HUES48 (cell line): Measurements from ENCODE around the gene ACOT13.
"Not testable (repeated sequence)": the region's sequence is repeated elsewhere in the genome, so short reads cannot be mapped to it uniquely, and the experiment has no call there.

ENCODE experiments used
- H3K27ac ChIP-seq: one replicate; pipeline ENCODE4 v1.7.0; 2013; ENCODE audit warnings: low read depth, low read length, inconsistent platforms
- H3K27me3 ChIP-seq: 2 replicates; pipeline ENCODE4 v1.6.1; 2013; ENCODE audit warnings: mild to moderate bottlenecking, low read length; ENCODE audit not compliant: control insufficient read depth, insufficient read depth
- H3K36me3 ChIP-seq: 2 replicates; pipeline ENCODE4 v1.6.1; 2013; ENCODE audit warnings: low read length; ENCODE audit not compliant: control insufficient read depth, insufficient read depth
- H3K4me1 ChIP-seq: 2 replicates; pipeline ENCODE4 v1.6.1; 2013; ENCODE audit warnings: mild to moderate bottlenecking, low read length; ENCODE audit not compliant: control insufficient read depth, insufficient read depth
- H3K4me3 ChIP-seq: 2 replicates; pipeline ENCODE4 v1.5.1; 2013; ENCODE audit warnings: mild to moderate bottlenecking, low read depth, low read length
- H3K9ac ChIP-seq: 2 replicates; pipeline ENCODE4 v1.6.1; 2013; ENCODE audit warnings: mild to moderate bottlenecking, low read depth, low read length, moderate library complexity
- H3K9me3 ChIP-seq: 2 replicates; pipeline ENCODE4 v1.6.1; 2013; ENCODE audit warnings: low read length; ENCODE audit not compliant: control insufficient read depth, insufficient read depth

ACOT13 gene

GRCh38 chr6:24752503-24752902 is 85.6 kb downstream of the ACOT13 start:
- Histone ChIP-seq H3K4me3 (no peak overlapping the region), H3K9ac (no peak overlapping the region), H3K4me1 (no peaks in the 10 kb centered on the region), H3K27me3 (no peaks in the 10 kb centered on the region), H3K36me3 (no peaks in the 10 kb centered on the region), H3K27ac (no peak overlapping the region), H3K9me3 (no peaks in the 10 kb centered on the region)

GRCh38 chr6:24752917-24753492 is 86.1 kb downstream of the ACOT13 start:
- H3K27ac ChIP-seq = no peak overlapping the region
- H3K4me1 ChIP-seq = no peaks in the 10 kb centered on the region
- H3K9ac ChIP-seq = no peak overlapping the region
- H3K36me3 ChIP-seq = no peaks in the 10 kb centered on the region
- no peak overlapping the region for H3K4me3 ChIP-seq
- no peaks in the 10 kb centered on the region for H3K27me3 ChIP-seq
- no peaks in the 10 kb centered on the region for H3K9me3 ChIP-seq

GRCh38 chr6:24753545-24753944 is 86.7 kb downstream of the ACOT13 start:
- no peaks in the 10 kb centered on the region for H3K27me3 ChIP-seq

GRCh38 chr6:24754378-24754777 is 87.5 kb downstream of the ACOT13 start:
- not testable (repeated sequence) for H3K4me1 ChIP-seq, H3K9me3 ChIP-seq, H3K4me3 ChIP-seq, H3K27me3 ChIP-seq, H3K9ac ChIP-seq, H3K27ac ChIP-seq, H3K36me3 ChIP-seq

More at GRCh38 chr6:24753545-24753944, 86.7 kb downstream of the ACOT13 start:
- Histone ChIP-seq H3K4me3 (no peak overlapping the region), H3K4me1 (no peaks in the 10 kb centered on the region), H3K36me3 (no peaks in the 10 kb centered on the region), H3K9ac (no peak overlapping the region), H3K27ac (no peak overlapping the region), H3K9me3 (no peaks in the 10 kb centered on the region)
